Dendritic cell treated with granulocyte-macrophage colony-stimulating factor and Interleukin-4, amounts not matched to agents 40 ng/mL and 50 ng/mL, for 4 days (primary cell): ENCODE results near the gene SLC25A34.

Source experiments
- H3K27ac Mint-ChIP-seq: one replicate; pipeline ENCODE4 v1.8.0; 2022; ENCODE audit warnings: mild to moderate bottlenecking, mixed read lengths
- H3K27me3 Mint-ChIP-seq: one replicate; pipeline ENCODE4 v1.8.0; 2022; ENCODE audit warnings: mild to moderate bottlenecking, mixed read lengths
- H3K36me3 Mint-ChIP-seq: one replicate; pipeline ENCODE4 v1.8.0; 2022; ENCODE audit warnings: low read depth, mixed read lengths
- H3K4me1 Mint-ChIP-seq: one replicate; pipeline ENCODE4 v1.8.0; 2022; ENCODE audit warnings: low read depth, mixed read lengths
- H3K4me3 Mint-ChIP-seq: one replicate; pipeline ENCODE4 v1.8.0; 2022; ENCODE audit warnings: mild to moderate bottlenecking, moderate library complexity, mixed read lengths
- H3K9me3 Mint-ChIP-seq: one replicate; pipeline ENCODE4 v1.8.0; 2022; ENCODE audit warnings: mixed read lengths
- intact Hi-C: fragments of 100-400 bp; cut with micrococcal nuclease; formaldehyde crosslinking; loops from one replicate; pipeline ENCODE4 v1.15.0; 2022

The SLC25A34 gene

GRCh38 chr1:15704526-15705183, 31.4 kb upstream of the SLC25A34 start:
- peak overlapping the region; percentile 89 for H3K27ac Mint-ChIP-seq
- peaks cover 54% of the 10 kb centered on the region for H3K36me3 Mint-ChIP-seq
- intact Hi-C loops: no loop called here

GRCh38 chr1:15705184-15705566, 30.9 kb upstream of the SLC25A34 start:
- no peak overlapping the region for H3K4me3 Mint-ChIP-seq
- H3K36me3 Mint-ChIP-seq: peaks cover 53% of the 10 kb centered on the region
- intact Hi-C loops: no loop called here
- peaks cover 64% of the 10 kb centered on the region for H3K4me1 Mint-ChIP-seq
- no peaks in the 10 kb centered on the region for H3K9me3 Mint-ChIP-seq
- H3K27me3 Mint-ChIP-seq: no peaks in the 10 kb centered on the region
- H3K27ac Mint-ChIP-seq: peak overlapping the region; percentile 89

More at GRCh38 chr1:15704526-15705183, 31.4 kb upstream of the SLC25A34 start:
- H3K4me1 Mint-ChIP-seq: peaks cover 64% of the 10 kb centered on the region
- H3K9me3 Mint-ChIP-seq: no peaks in the 10 kb centered on the region
- no peaks in the 10 kb centered on the region for H3K27me3 Mint-ChIP-seq
- no peak overlapping the region for H3K4me3 Mint-ChIP-seq

GRCh38 chr1:15706751-15707150, 29.3 kb upstream of the SLC25A34 start:
- H3K4me3 Mint-ChIP-seq: no peak overlapping the region
- H3K9me3 Mint-ChIP-seq: no peaks in the 10 kb centered on the region
- peaks cover 55% of the 10 kb centered on the region for H3K4me1 Mint-ChIP-seq
- H3K36me3 Mint-ChIP-seq: peaks cover 44% of the 10 kb centered on the region
- intact Hi-C loops: no loop called here
- H3K27ac Mint-ChIP-seq: no peak overlapping the region
- no peaks in the 10 kb centered on the region for H3K27me3 Mint-ChIP-seq

- no peaks in the 10 kb centered on the region for H3K9me3 Mint-ChIP-seq
- intact Hi-C loops: no loop called here
- H3K27ac Mint-ChIP-seq: peak overlapping the region; percentile 44
- H3K4me3 Mint-ChIP-seq: no peak overlapping the region
- no peaks in the 10 kb centered on the region for H3K27me3 Mint-ChIP-seq
- peaks cover 38% of the 10 kb centered on the region for H3K36me3 Mint-ChIP-seq
- H3K4me1 Mint-ChIP-seq: peaks cover 48% of the 10 kb centered on the region
These were observed 28.7 kb upstream of the SLC25A34 start for GRCh38 chr1:15707239-15707925.

GRCh38 chr1:15708486-15709137, 27.4 kb upstream of the SLC25A34 start:
- no peaks in the 10 kb centered on the region for H3K9me3 Mint-ChIP-seq
- no peaks in the 10 kb centered on the region for H3K27me3 Mint-ChIP-seq
- peaks cover 44% of the 10 kb centered on the region for H3K36me3 Mint-ChIP-seq
- no peak overlapping the region for H3K27ac Mint-ChIP-seq
- H3K4me3 Mint-ChIP-seq: no peak overlapping the region
- intact Hi-C loops: no loop called here
- peaks cover 37% of the 10 kb centered on the region for H3K4me1 Mint-ChIP-seq

GRCh38 chr1:15709226-15709625, 26.8 kb upstream of the SLC25A34 start:
- no peaks in the 10 kb centered on the region for H3K27me3 Mint-ChIP-seq
- H3K4me3 Mint-ChIP-seq: no peak overlapping the region
- intact Hi-C loops: no loop called here
- H3K36me3 Mint-ChIP-seq: peaks cover 48% of the 10 kb centered on the region
- H3K9me3 Mint-ChIP-seq: no peaks in the 10 kb centered on the region
- H3K4me1 Mint-ChIP-seq: peaks cover 31% of the 10 kb centered on the region
- H3K27ac Mint-ChIP-seq: no peak overlapping the region

GRCh38 chr1:15712168-15712567, 23.9 kb upstream of the SLC25A34 start:
- H3K27ac Mint-ChIP-seq: no peak overlapping the region
- intact Hi-C loops: no loop called here
- peaks cover 47% of the 10 kb centered on the region for H3K36me3 Mint-ChIP-seq
- no peaks in the 10 kb centered on the region for H3K27me3 Mint-ChIP-seq
- peaks cover 7% of the 10 kb centered on the region for H3K4me1 Mint-ChIP-seq
- H3K4me3 Mint-ChIP-seq: no peak overlapping the region
- H3K9me3 Mint-ChIP-seq: no peaks in the 10 kb centered on the region

GRCh38 chr1:15714406-15715136, 21.5 kb upstream of the SLC25A34 start:
- intact Hi-C loops: no loop called here
- no peaks in the 10 kb centered on the region for H3K9me3 Mint-ChIP-seq
- no peaks in the 10 kb centered on the region for H3K27me3 Mint-ChIP-seq
- H3K36me3 Mint-ChIP-seq: peaks cover 70% of the 10 kb centered on the region
- no peak overlapping the region for H3K4me3 Mint-ChIP-seq
- H3K27ac Mint-ChIP-seq: no peak overlapping the region
- H3K4me1 Mint-ChIP-seq: no peaks in the 10 kb centered on the region

GRCh38 chr1:15717418-15718125, 18.5 kb upstream of the SLC25A34 start:
- no peaks in the 10 kb centered on the region for H3K9me3 Mint-ChIP-seq
- peaks cover 93% of the 10 kb centered on the region for H3K36me3 Mint-ChIP-seq
- H3K4me3 Mint-ChIP-seq: no peak overlapping the region

GRCh38 chr1:15718199-15718601, 17.9 kb upstream of the SLC25A34 start:
- H3K9me3 Mint-ChIP-seq: no peaks in the 10 kb centered on the region
- H3K36me3 Mint-ChIP-seq: peaks cover 96% of the 10 kb centered on the region

More at GRCh38 chr1:15717418-15718125, 18.5 kb upstream of the SLC25A34 start:
- Mint-ChIP-seq H3K27ac (no peak overlapping the region), H3K27me3 (no peaks in the 10 kb centered on the region), H3K4me1 (peaks cover 6% of the 10 kb centered on the region)
- intact Hi-C loops: no loop called here

GRCh38 chr1:15719381-15720120, 16.5 kb upstream of the SLC25A34 start:
- no peaks in the 10 kb centered on the region for H3K27me3 Mint-ChIP-seq
- peaks cover 6% of the 10 kb centered on the region for H3K4me1 Mint-ChIP-seq
- intact Hi-C loops: no loop called here
- H3K27ac Mint-ChIP-seq: no peak overlapping the region
- no peaks in the 10 kb centered on the region for H3K9me3 Mint-ChIP-seq
- peaks cover 97% of the 10 kb centered on the region for H3K36me3 Mint-ChIP-seq
- no peak overlapping the region for H3K4me3 Mint-ChIP-seq

More at GRCh38 chr1:15718199-15718601, 17.9 kb upstream of the SLC25A34 start:
- intact Hi-C loops: no loop called here
- H3K4me1 Mint-ChIP-seq: peaks cover 6% of the 10 kb centered on the region
- H3K27me3 Mint-ChIP-seq: no peaks in the 10 kb centered on the region
- no peak overlapping the region for H3K27ac Mint-ChIP-seq
- no peak overlapping the region for H3K4me3 Mint-ChIP-seq

GRCh38 chr1:15720861-15721260, 15.2 kb upstream of the SLC25A34 start:
- Mint-ChIP-seq H3K4me3 (no peak overlapping the region), H3K4me1 (peaks cover 6% of the 10 kb centered on the region), H3K27me3 (no peaks in the 10 kb centered on the region), H3K36me3 (peaks cover 99% of the 10 kb centered on the region), H3K27ac (no peak overlapping the region), H3K9me3 (no peaks in the 10 kb centered on the region)
- intact Hi-C loops: no loop called here

GRCh38 chr1:15722411-15722810, 13.6 kb upstream of the SLC25A34 start:
- Mint-ChIP-seq H3K36me3 (peaks cover 100% of the 10 kb centered on the region), H3K27me3 (no peaks in the 10 kb centered on the region), H3K4me3 (no peak overlapping the region), H3K27ac (no peak overlapping the region), H3K4me1 (peaks cover 6% of the 10 kb centered on the region), H3K9me3 (no peaks in the 10 kb centered on the region)
- intact Hi-C loops: no loop called here
